Tibial artery (tissue), 4 donors: Measurements from ENCODE around the gene RNASEH2C.
"Not testable (repeated sequence)": the region's sequence is repeated elsewhere in the genome, so short reads cannot be mapped to it uniquely, and the experiment has no call there.

Experiments used
- DNase-seq, 2 donors: peaks; one replicate each; pipeline ENCODE4 v3.0.0-alpha.2; 2019
- H3K27ac ChIP-seq, 2 donors: fragments of 200-600 bp; sonication (generic) in 1 of 2; 1 replicate in 1 of 2; 2 replicates in 1 of 2; pipeline ENCODE4 v1.5.1; 2018 to 2019; ENCODE audit warnings: mild to moderate bottlenecking in 1 of 2
- H3K27me3 ChIP-seq, 2 donors: fragments of 200-600 bp; sonication (generic) in 1 of 2; one replicate each; pipeline versions ENCODE4 v1.5.1 to v1.6.0; 2016 to 2019
- H3K36me3 ChIP-seq, 3 donors: fragments of 200-600 bp; sonication (generic) in 2 of 3; one replicate each; pipeline ENCODE4 v1.5.1; 2016 to 2019; ENCODE audit warnings: mild to moderate bottlenecking in 2 of 3
- H3K4me1 ChIP-seq, 4 donors: fragments of 200-600 bp; sonication (generic) in 2 of 4; 1 replicate in 3 of 4; 2 replicates in 1 of 4; pipeline ENCODE4 v1.5.1; 2016 to 2019
- H3K4me3 ChIP-seq, 2 donors: fragments of 200-600 bp; sonication (generic) in 1 of 2; 1 replicate in 1 of 2; 2 replicates in 1 of 2; pipeline ENCODE4 v1.5.1; 2018 to 2019; ENCODE audit warnings: mild to moderate bottlenecking in 2 of 2
- H3K9me3 ChIP-seq, 3 donors: fragments of 200-600 bp; sonication (generic) in 1 of 3; one replicate each; pipeline ENCODE4 v1.5.1; 2016 to 2019
- intact Hi-C: fragments of 100-400 bp; cut with DNase I; formaldehyde crosslinking; loops from one replicate; pipeline ENCODE4 v1.15.0; 2023; ENCODE audit warnings: low total_unique reads
- TF ChIP-seq, protein P1 (sequence below), 2 experiments: fragments of 200-600 bp in 1 of 2; fragments of 450-650 bp in 1 of 2; IDR thresholded peaks; one replicate each; pipeline ENCODE4 v1.5.1; 2017 to 2019; ENCODE audit warnings: antibody characterized with exemption in 2 of 2, mild to moderate bottlenecking in 1 of 2, moderate library complexity in 1 of 2

RNASEH2C gene

DNA sequence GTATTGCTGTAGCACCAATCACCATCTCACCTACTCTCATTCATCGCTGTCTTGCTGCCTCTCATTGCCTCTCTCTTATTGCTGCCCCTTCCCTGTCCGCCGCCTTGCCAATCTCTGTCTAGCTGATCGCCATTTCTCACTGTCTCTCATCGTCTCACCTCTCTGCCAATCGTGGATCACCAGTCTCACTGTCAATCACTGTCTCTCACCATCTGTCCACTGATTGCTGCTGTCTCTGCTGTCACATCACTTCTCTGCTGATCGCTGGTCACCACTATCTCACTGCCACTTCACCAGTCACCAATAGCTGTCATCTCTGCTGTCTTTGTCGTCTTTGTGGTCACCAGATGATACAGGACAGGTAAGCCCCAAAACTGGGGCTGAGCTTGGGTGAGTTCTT, 20.6 kb upstream of the RNASEH2C start:
- H3K27ac ChIP-seq: no peak overlapping the region
- H3K36me3 ChIP-seq: no peaks in the 10 kb centered on the region
- H3K27me3 ChIP-seq: no peaks in the 10 kb centered on the region
- no peak for DNase-seq
- intact Hi-C loops: no loop called here
- no peaks in the 10 kb centered on the region for H3K4me1 ChIP-seq
- H3K4me3 ChIP-seq: no peak overlapping the region
- H3K9me3 ChIP-seq: no peaks in the 10 kb centered on the region
- TF ChIP-seq, protein P1, sequence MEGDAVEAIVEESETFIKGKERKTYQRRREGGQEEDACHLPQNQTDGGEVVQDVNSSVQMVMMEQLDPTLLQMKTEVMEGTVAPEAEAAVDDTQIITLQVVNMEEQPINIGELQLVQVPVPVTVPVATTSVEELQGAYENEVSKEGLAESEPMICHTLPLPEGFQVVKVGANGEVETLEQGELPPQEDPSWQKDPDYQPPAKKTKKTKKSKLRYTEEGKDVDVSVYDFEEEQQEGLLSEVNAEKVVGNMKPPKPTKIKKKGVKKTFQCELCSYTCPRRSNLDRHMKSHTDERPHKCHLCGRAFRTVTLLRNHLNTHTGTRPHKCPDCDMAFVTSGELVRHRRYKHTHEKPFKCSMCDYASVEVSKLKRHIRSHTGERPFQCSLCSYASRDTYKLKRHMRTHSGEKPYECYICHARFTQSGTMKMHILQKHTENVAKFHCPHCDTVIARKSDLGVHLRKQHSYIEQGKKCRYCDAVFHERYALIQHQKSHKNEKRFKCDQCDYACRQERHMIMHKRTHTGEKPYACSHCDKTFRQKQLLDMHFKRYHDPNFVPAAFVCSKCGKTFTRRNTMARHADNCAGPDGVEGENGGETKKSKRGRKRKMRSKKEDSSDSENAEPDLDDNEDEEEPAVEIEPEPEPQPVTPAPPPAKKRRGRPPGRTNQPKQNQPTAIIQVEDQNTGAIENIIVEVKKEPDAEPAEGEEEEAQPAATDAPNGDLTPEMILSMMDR (IDR thresholded peaks at IDR 0.05): no peak

DNA sequence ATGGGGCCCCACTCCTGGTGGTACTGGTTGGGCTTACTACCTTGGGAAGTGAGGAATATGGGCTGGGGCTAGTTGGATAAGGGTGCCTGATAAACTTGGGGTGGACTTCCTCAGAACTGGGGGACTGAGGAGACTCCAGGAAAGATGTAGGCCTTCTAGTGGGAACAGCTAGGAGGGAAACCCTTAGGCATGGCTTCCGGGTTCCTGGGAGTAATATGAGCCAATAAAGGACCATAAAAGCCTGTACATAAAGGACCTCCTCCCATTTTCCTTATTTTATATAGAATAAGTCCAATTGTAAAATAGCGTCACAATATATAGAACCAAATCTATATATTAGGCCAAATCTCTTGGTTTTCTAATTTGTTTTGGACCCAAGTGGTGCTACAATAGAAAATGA, 18.4 kb upstream of the RNASEH2C start:
- Histone ChIP-seq H3K9me3 (no peaks in the 10 kb centered on the region), H3K4me1 (no peaks in the 10 kb centered on the region), H3K36me3 (no peaks in the 10 kb centered on the region), H3K4me3 (no peak overlapping the region), H3K27ac (no peak overlapping the region), H3K27me3 (no peaks in the 10 kb centered on the region)
- intact Hi-C loops: no loop called here
- TF ChIP-seq, protein P1 (IDR thresholded peaks at IDR 0.05): no peak
- DNase-seq: no peak

DNA sequence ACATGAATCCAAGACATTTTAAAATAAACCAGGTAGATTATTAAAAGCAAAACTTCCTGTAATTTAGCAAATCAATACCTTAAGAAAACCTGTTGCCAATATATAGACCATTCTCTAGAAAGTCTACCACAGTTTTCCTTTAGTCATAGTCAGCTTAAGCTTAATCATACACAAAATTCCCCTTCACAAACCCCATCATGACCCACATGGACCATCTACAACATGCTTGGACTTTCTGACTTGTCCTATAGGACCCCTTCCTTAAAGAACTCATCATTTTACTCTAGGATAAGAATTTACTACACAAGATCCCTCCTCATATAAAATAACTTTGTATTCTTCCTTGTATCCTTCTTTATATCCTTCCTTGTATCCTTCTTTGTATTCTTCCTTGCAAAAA, 16.2 kb upstream of the RNASEH2C start:
- Histone ChIP-seq H3K27ac (no peak overlapping the region), H3K9me3 (no peaks in the 10 kb centered on the region), H3K4me1 (no peaks in the 10 kb centered on the region), H3K36me3 (no peaks in the 10 kb centered on the region), H3K4me3 (no peak overlapping the region), H3K27me3 (no peaks in the 10 kb centered on the region)
- TF ChIP-seq, protein P1 (IDR thresholded peaks at IDR 0.05): no peak
- no peak for DNase-seq
- intact Hi-C loops: no loop called here

DNA sequence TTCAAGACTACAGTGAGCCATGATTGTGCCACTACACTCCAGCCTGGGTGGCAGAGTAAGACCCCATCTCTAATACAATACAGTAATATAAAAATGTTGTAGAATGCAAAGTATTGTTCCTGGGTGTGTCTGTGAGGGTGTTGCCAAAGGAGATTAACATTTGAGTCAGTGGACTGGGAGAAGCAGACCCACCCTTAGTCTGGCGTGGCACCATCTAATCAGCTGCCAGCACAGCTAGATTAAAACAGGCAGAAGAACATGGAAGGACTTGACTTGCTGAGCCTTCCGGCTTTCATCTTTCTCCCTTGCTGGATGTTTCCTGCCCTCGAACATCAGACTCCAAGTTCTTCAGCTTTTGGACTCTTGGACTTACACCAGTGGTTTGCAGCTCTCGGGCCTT, 14.5 kb upstream of the RNASEH2C start:
- H3K27ac ChIP-seq, H3K4me3 ChIP-seq, intact Hi-C loops, H3K36me3 ChIP-seq, DNase-seq, H3K9me3 ChIP-seq, H3K4me1 ChIP-seq, H3K27me3 ChIP-seq: not testable (repeated sequence)

DNA sequence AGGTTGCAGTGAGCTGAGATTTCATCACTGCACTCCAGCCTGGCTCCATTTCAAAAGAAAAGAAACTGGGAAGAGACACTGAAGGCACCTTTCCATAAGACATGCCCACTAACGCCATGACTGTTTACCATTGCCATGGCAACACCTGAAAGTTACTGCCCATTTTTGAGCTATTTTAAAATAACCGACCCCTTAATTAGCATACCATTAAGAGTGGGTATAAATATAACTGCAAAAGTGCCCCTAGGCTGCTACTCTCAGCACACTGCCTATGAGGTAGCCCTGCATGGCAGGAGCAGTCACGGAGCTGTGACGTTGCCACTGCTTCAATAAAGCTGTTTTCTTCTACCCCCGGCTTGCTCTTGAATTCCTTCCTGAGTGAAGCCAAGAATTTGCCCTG, 9.9 kb upstream of the RNASEH2C start:
- no peaks in the 10 kb centered on the region for H3K4me1 ChIP-seq
- H3K9me3 ChIP-seq: no peaks in the 10 kb centered on the region
- intact Hi-C loops: no loop called here
- no peaks in the 10 kb centered on the region for H3K27me3 ChIP-seq
- H3K4me3 ChIP-seq: no peak overlapping the region
- no peak for DNase-seq
- no peaks in the 10 kb centered on the region for H3K36me3 ChIP-seq
- no peak overlapping the region for H3K27ac ChIP-seq
- TF ChIP-seq, protein P1 (IDR thresholded peaks at IDR 0.05): no peak

DNA sequence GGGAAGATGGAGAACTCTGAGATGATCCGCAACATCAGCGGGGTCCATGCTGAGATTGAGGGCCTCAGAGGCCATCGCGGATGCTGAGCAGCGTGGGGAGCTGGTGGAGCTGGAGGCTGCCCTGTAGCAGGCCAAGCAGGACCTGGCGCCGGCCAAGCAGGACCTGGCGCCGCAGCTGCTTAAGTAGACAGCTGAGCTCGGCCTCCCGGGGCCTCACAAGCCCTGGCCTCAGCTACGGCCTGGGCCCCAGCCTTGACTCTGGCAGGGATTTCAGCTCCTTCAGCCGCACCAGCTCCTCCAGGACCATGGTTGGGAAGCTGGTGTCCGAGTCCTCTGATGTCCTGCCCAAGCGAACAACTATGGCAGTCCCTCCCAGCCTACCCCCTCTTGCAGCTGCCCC, 7.3 kb upstream of the RNASEH2C start:
- DNase-seq: no peak
- no peaks in the 10 kb centered on the region for H3K4me1 ChIP-seq
- no peak overlapping the region for H3K4me3 ChIP-seq
- H3K27ac ChIP-seq: no peak overlapping the region
- intact Hi-C loops: no loop called here
- no peaks in the 10 kb centered on the region for H3K27me3 ChIP-seq
- H3K9me3 ChIP-seq: no peaks in the 10 kb centered on the region
- H3K36me3 ChIP-seq: no peaks in the 10 kb centered on the region
- TF ChIP-seq, protein P1 (IDR thresholded peaks at IDR 0.05): no peak
